Mesodermal cell (in vitro differentiated cells): Measurements from ENCODE around the gene DDAH2.

Source experiments
- H3K27ac ChIP-seq: 2 replicates; pipeline ENCODE4 v1.7.0; 2013; ENCODE audit warnings: mild to moderate bottlenecking, low read depth, low read length, moderate library complexity; ENCODE audit not compliant: severe bottlenecking
- H3K36me3 ChIP-seq: 2 replicates; pipeline ENCODE4 v1.7.1; 2013; ENCODE audit warnings: mild to moderate bottlenecking, low read length, moderate library complexity; ENCODE audit not compliant: control insufficient read depth, insufficient read depth
- H3K4me1 ChIP-seq: one replicate; pipeline ENCODE4 v1.7.1; 2013; ENCODE audit warnings: mild to moderate bottlenecking, low read length; ENCODE audit not compliant: insufficient read depth, control insufficient read depth, poor library complexity, severe bottlenecking
- H3K4me3 ChIP-seq: 2 replicates; pipeline ENCODE4 v1.7.0; 2013; ENCODE audit warnings: low read length, control low read depth, mild to moderate bottlenecking; ENCODE audit not compliant: insufficient read depth, poor library complexity, severe bottlenecking; ENCODE audit errors: extremely low read depth
- H3K9me3 ChIP-seq: 2 replicates; pipeline ENCODE4 v1.7.1; 2013; ENCODE audit warnings: mild to moderate bottlenecking, low read length, moderate library complexity; ENCODE audit not compliant: control insufficient read depth
- WGBS, 2 experiments: methylation state at CpG; one replicate each; pipeline ENCODE4 v1.1.5; 2013; ENCODE audit warnings: missing lambda C conversion rate in 2 of 2; ENCODE audit not compliant: insufficient coverage in 2 of 2; 5-methylcytosine and 5-hydroxymethylcytosine counted together

DDAH2 gene

GRCh38 chr6:31761343-31761742 lies 32.2 kb upstream of the DDAH2 start:
- peaks cover 30% of the 10 kb centered on the region for H3K36me3 ChIP-seq
- H3K9me3 ChIP-seq, result no peaks in the 10 kb centered on the region
- no peak overlapping the region for H3K27ac ChIP-seq
- H3K4me1 ChIP-seq, result peaks cover 18% of the 10 kb centered on the region
- 93 to 98% methylated on average over 3 to 7 of the region's 8 CpGs for WGBS, 2 experiments
- H3K4me3 ChIP-seq, result no peak overlapping the region

DNA sequence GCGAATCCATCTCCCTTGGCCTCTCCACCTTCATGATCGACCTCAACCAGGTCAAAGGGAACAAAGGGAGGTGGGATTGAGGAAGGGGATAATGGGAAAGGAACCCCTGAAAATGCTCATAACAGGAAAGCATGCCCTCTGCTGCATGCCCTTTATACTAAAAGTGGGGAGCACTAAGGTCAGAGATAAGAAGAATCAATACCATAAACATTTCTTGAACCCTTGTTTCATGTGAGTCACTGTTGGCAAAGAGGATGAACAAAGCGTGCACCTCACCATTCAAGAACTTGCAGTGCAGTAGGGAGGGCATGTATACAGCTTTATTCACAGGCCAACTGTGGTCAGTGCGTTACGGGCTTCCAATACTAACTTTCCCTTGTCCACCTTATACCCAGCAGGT lies 31.7 kb upstream of the DDAH2 start:
- Histone ChIP-seq H3K4me3 (no peak overlapping the region), H3K36me3 (peaks cover 30% of the 10 kb centered on the region), H3K9me3 (no peaks in the 10 kb centered on the region), H3K4me1 (peaks cover 18% of the 10 kb centered on the region), H3K27ac (no peak overlapping the region)
- WGBS, 2 experiments, result 100% methylated on average over 1 to 2 of the region's 5 CpGs

DNA sequence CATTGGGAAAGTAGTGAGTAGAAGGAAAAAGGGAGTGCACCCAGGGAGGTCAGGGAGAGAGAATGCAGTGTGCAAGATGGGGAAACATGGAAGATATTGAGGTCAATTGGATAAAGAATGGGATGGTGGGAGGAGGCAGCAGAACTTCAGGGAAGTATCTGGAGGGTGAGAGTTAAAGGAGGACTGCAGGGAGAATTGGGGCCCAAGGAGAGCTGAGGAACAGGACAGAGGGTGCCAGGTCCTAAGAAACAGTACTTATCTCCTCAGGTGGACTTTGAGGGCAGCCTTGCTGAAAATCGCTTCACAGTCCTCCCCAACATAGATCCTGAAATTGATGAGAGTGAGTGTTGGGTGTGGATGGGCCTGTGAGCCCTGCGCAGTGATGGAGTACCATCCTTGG lies 29.2 kb upstream of the DDAH2 start:
- H3K36me3 ChIP-seq, result peaks cover 30% of the 10 kb centered on the region
- H3K4me1 ChIP-seq, result peaks cover 8% of the 10 kb centered on the region
- H3K27ac ChIP-seq, result no peak overlapping the region
- H3K4me3 ChIP-seq, result no peak overlapping the region
- WGBS, 2 experiments, result 100% methylated on average over 1 of the region's 2 CpGs
- no peaks in the 10 kb centered on the region for H3K9me3 ChIP-seq

DNA sequence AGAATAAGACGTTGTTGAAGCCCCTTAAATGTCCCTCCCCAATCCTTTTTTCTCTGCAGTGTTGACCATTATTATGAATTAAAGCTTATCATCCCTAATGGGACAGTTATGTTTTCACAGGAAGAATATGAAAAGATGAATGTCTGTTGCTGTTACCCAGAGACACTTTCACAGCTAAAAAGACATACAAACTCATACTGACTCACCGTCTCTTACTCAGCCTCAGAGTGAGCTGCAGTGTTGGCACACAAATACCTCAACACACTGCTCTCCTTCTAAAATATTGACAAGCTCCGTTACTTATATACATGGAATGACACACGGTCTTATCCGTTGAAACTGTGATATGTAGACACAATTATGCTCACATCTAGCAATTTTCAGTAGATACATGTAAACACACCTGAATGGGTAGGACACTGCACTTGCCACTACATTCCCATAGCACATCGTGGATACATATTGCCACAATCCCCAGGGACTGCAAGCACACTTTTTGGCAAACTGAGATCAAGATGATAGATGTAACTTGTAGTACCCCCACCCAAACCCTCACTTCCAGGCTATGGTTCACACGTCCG lies 23.7 kb upstream of the DDAH2 start:
- WGBS, 2 experiments, result 87 to 93% methylated on average over 4 to 8 of the region's 8 CpGs
- H3K4me3 ChIP-seq, result no peak overlapping the region
- H3K9me3 ChIP-seq, result no peaks in the 10 kb centered on the region
- H3K36me3 ChIP-seq, result peaks cover under 1% of the 10 kb centered on the region
- H3K27ac ChIP-seq, result no peak overlapping the region
- peaks cover 4% of the 10 kb centered on the region for H3K4me1 ChIP-seq

- Histone ChIP-seq H3K4me1 (peaks cover 12% of the 10 kb centered on the region), H3K36me3 (peaks cover 9% of the 10 kb centered on the region), H3K9me3 (no peaks in the 10 kb centered on the region), H3K4me3 (no peak overlapping the region), H3K27ac (no peak overlapping the region)
- WGBS, 2 experiments, result 94 to 96% methylated on average over 5 to 6 of the region's 7 CpGs
These were observed 21.4 kb upstream of the DDAH2 start for GRCh38 chr6:31750411-31751022.

DNA sequence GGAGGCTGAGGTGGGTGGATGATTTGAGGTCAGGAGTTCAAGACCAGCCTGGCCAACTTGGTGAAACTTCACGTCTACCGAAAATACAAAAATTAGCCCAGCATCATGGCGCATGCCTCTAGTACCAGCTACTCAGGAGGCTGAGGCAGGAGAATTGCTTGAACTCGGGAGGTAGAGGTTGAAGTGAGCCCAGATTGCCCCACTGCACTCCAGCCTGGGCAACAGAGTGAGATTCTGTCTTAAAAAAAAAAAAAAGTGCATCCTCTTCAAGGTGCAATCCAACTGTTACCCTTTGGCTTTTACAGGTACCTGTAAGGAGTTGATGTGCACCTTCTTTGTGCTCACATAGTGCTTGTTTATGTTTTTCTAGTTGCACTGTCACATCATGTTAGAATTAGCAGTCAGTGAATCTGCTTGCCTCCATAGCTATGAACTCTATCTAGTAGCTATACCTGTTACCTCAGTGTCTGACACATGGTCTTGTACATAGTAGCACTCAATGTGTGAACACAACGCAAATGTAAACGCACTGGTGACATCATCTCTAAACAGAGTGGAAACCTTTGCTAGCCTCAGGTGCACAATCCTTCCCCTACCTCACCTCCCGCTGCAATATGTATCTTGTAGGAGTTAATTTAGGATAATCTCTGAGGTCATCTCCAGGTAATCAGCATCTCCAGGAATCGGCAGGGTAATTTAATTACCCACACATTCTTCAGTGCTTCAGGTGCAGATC lies 20.4 kb upstream of the DDAH2 start:
- 95 to 97% methylated on average over 4 to 5 of the region's 8 CpGs for WGBS, 2 experiments
- H3K27ac ChIP-seq, result no peak overlapping the region
- H3K9me3 ChIP-seq, result no peaks in the 10 kb centered on the region
- peaks cover 12% of the 10 kb centered on the region for H3K36me3 ChIP-seq
- no peak overlapping the region for H3K4me3 ChIP-seq
- H3K4me1 ChIP-seq, result peaks cover 12% of the 10 kb centered on the region

DNA sequence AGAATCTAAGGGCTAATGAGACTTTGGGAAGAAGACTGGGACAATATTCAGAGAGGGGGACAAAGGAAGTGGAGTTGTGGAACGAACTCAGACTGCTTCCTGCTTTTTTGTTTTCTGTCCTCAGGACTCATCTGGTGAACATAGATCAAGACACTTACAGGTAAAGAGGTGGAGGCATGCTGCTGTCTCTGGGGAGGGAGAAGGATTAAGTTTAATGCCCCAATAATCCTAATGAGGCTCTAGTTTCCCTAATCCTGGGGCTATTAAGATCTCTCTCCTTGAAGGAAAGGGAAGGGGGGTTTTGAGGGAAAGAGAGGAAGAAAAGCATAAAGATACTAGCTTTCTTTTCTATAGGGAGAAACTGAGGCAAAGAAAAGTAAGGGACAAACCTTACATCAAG lies 15.3 kb upstream of the DDAH2 start:
- 83 to 100% methylated on average over 1 of the region's 1 CpG for WGBS, 2 experiments
- H3K27ac ChIP-seq, result no peak overlapping the region
- peaks cover 16% of the 10 kb centered on the region for H3K4me1 ChIP-seq
- no peaks in the 10 kb centered on the region for H3K9me3 ChIP-seq
- no peak overlapping the region for H3K4me3 ChIP-seq
- peaks cover 45% of the 10 kb centered on the region for H3K36me3 ChIP-seq

DNA sequence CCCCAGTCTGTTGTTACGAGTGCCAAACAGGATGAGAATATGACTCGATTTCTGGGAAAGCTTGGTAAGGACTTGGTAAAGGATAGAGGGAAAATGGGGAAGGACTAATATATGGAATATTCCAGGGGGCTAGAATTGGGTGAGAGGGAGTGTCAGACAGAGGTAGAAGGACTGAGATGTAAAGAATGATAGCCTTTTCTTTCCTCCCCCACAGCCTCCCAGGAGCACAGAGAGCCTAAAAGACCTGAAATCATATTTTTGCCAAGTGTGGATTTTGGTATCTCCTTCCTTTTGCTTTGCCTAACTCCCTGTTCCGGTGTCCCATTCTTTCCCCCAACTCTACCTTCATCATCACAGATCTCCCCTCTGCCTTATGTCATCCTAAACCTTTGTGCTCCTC lies 13.8 kb upstream of the DDAH2 start:
- no peak overlapping the region for H3K4me3 ChIP-seq
- H3K36me3 ChIP-seq, result peaks cover 45% of the 10 kb centered on the region
- H3K9me3 ChIP-seq, result no peaks in the 10 kb centered on the region
- H3K4me1 ChIP-seq, result peaks cover 29% of the 10 kb centered on the region
- H3K27ac ChIP-seq, result no peak overlapping the region
- 91 to 98% methylated on average over 3 of the region's 3 CpGs for WGBS, 2 experiments

GRCh38 chr6:31741815-31742214 lies 12.7 kb upstream of the DDAH2 start:
- H3K27ac ChIP-seq, result no peak overlapping the region
- H3K4me3 ChIP-seq, result no peak overlapping the region
- 93% methylated on average over 2 of the region's 2 CpGs; no CpG with 5 or more reads in 1 of the 2 experiments for WGBS, 2 experiments
- H3K36me3 ChIP-seq, result peaks cover 36% of the 10 kb centered on the region
- no peaks in the 10 kb centered on the region for H3K9me3 ChIP-seq
- H3K4me1 ChIP-seq, result peaks cover 32% of the 10 kb centered on the region

DNA sequence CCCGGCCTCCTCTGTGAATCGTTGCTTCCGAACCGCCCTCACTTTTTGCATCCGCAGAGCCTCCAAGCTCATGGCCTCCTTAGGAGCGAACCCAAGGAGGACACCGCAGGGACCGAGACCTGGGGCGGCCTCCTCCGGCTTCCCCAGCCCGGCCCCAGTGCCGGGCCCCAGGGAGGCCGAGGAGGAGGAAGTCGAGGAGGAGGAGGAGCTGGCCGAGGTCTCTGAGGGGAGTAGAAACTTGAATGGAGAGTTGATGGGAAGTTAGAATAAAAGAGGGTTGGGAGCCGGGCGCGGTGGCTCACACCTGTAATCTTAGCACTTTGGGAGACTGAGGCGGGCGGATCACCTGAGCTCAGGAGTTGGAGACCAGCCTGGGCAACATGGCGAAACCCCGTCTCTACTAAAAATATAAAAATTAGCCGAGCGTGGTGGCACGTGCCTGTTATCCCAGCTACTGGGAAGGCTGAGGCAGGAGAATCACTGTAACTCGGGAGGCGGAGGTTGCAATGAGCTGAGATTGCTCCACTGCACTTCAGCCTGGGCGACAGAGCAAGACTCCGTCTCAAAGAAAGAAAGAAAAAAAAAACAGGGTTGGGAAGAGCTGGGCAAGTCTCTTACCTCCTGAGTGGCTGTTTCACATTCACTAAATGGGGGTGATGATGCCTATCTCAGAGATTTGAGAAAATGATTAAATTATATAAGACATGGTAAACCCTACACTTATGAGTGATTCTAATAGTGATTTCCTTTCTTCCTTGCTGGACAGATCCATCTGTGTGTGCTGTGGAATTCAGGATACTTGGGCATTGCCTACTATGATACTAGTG lies 11.5 kb upstream of the DDAH2 start:
- Histone ChIP-seq H3K36me3 (peaks cover 36% of the 10 kb centered on the region), H3K27ac (peak overlapping the region; percentile 67), H3K9me3 (no peaks in the 10 kb centered on the region), H3K4me1 (peaks cover 33% of the 10 kb centered on the region), H3K4me3 (peak overlapping the region; percentile 72)
- WGBS, 2 experiments, result 45 to 50% methylated on average over 28 of the region's 29 CpGs
